Skin of body (tissue), 2 donors: ENCODE data around the gene TMEM187. TPM values are rescaled to one million over a fixed set of nuclear protein-coding genes. Genes with fewer than 3 reads are reported as not detected.

Source experiments
- small RNA-seq: library from RNA; depleted of rRNA; stranded (forward); fragments of <200 nt; gene quantifications from one replicate; pipeline ENCODE3, GENCODE V24; 2014; ENCODE audit warnings: low replicate concordance
- total RNA-seq: library from RNA; depleted of rRNA; stranded (reverse); fragments of >200 nt; gene quantifications from one replicate; pipeline ENCODE4 v1.2.3, GENCODE V29; 2014

Gene TMEM187
- total RNA-seq, 1 donor from 2014 or later: 2.9 TPM

Small RNA genes lying within 50 kb of the gene (small RNA-seq; reads per million reads assigned to genes)
- not detected for gene MIR3202-1

Other genes starting within 250 kb of the TMEM187 start
- gene BCAP31, start 248.4 kb upstream of the TMEM187 start, total RNA-seq: 92.8 TPM
- 4.0 TPM for gene ABCD1, start 247.9 kb upstream of the TMEM187 start, total RNA-seq
- gene PLXNB3, start 208.5 kb upstream of the TMEM187 start, total RNA-seq: 2.2 TPM
- 6.7 TPM for gene SRPK3, start 191.7 kb upstream of the TMEM187 start, total RNA-seq
- gene IDH3G, start 178.4 kb upstream of the TMEM187 start, total RNA-seq: 26.6 TPM
- 99.7 TPM for gene SSR4, start 178.1 kb upstream of the TMEM187 start, total RNA-seq
- 3.1 TPM for gene PDZD4, start 142.2 kb upstream of the TMEM187 start, total RNA-seq
- 3.6 TPM for gene L1CAM, start 86.6 kb upstream of the TMEM187 start, total RNA-seq
- gene AVPR2, start 68.1 kb upstream of the TMEM187 start, total RNA-seq: 0.89 TPM
- gene ARHGAP4, start 46.5 kb upstream of the TMEM187 start, total RNA-seq: 14.4 TPM
- gene NAA10, start 37.7 kb upstream of the TMEM187 start, total RNA-seq: 25.9 TPM
- gene RENBP, start 28.1 kb upstream of the TMEM187 start, total RNA-seq: 5.0 TPM
- gene HCFC1, start 936 bp upstream of the TMEM187 start, total RNA-seq: 13.6 TPM
- gene IRAK1, start 47.1 kb downstream of the TMEM187 start, total RNA-seq: 19.6 TPM
- gene MECP2, start 125.0 kb downstream of the TMEM187 start, total RNA-seq: 22.2 TPM
- gene OPN1LW, start 171.5 kb downstream of the TMEM187 start, total RNA-seq: not detected
- gene OPN1MW, start 209.8 kb downstream of the TMEM187 start, total RNA-seq: not detected
- not detected for gene OPN1MW2, start 247.0 kb downstream of the TMEM187 start, total RNA-seq